HG03097 (cell line): ENCODE measurements around the gene PI4K2B.
"Not testable (repeated sequence)": the region's sequence is repeated elsewhere in the genome, so short reads cannot be mapped to it uniquely, and the experiment has no call there.

ENCODE experiments used
- ATAC-seq: cut with Tn5 transposase; IDR thresholded peaks from one replicate; pipeline ENCODE4 v1.9.1; 2021; ENCODE audit not compliant: unreplicated experiment, low FRiP score

PI4K2B gene

GRCh38 chr4:25240754-25241210, 6.9 kb downstream of the PI4K2B start:
- not testable (repeated sequence) for ATAC-seq

DNA sequence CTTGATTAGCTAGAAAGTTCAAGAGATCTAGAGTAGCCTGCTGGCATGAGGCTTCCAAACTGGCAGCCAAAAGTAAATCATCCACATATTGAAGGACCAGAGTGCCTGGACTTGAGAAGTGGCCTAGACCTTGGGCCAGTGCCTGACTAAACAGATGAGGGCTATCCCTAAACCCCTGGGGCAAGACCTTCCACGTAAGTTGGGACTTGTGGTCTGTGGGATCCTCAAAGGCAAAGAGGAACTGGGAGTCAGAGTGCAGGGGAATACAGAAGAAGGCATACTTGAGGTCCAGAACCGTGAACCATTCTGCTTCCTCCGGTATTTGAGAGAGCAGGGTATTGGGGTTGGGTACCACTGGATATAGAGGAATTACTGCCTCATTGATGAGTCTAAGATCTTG, 8.4 kb downstream of the PI4K2B start:
- not testable (repeated sequence) for ATAC-seq

DNA sequence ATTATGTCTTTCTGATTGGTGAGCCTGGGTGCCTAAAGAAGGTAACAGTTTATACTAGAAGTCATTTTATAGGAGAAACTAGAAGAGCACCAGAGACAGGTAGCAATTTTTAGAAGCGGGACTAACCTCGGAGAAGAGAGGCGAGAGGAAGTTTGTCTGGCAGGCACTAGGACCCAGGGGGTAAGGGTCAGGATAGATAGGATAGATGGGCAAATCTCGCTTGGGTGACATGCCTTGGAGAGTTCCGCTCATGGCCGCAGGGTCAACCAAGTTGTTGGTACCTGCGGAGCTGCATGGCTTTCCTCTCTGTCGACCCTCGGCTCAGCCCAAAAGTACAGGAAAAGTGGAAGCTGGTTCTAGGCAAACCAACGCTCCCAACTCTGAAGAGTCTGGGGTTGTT, 11.3 kb downstream of the PI4K2B start:
- ATAC-seq, result no peak

- ATAC-seq, result no peak
Measured at GRCh38 chr4:25246680-25247611, 13.1 kb downstream of the PI4K2B start.

DNA sequence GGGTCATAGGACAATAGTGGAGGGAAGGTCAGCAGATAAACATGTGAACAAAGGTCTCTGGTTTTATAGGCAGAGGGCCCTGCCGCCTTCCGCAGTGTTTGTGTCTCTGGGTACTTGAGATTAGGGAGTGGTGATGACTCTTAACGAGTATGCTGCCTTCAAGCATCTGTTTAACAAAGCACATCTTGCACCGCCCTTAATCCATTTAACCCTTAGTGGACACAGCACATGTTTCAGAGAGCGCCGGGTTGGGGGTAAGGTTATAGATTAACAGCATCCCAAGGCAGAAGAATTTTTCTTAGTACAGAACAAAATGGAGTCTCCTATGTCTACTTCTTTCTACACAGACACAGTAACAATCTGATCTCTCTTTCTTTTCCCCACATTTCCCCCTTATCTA, 15.0 kb downstream of the PI4K2B start:
- not testable (repeated sequence) for ATAC-seq

DNA sequence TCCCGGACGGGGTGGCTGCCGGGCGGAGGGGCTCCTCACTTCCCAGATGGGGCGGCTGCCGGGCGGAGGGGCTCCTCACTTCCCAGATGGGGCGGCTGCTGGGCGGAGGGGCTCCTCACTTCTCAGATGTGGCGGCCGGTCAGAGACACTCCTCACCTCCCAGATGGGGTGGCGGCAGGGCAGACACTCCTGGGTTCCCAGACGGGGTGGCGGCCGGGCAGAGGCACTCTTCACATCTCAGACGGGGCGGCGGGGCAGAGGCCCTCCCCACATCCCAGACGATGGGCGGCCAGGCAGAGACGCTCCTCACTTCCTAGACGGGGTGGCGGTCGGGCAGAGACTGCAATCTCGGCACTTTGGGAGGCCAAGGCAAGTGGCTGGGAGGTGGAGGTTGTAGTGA, 15.7 kb downstream of the PI4K2B start:
- not testable (repeated sequence) for ATAC-seq

DNA sequence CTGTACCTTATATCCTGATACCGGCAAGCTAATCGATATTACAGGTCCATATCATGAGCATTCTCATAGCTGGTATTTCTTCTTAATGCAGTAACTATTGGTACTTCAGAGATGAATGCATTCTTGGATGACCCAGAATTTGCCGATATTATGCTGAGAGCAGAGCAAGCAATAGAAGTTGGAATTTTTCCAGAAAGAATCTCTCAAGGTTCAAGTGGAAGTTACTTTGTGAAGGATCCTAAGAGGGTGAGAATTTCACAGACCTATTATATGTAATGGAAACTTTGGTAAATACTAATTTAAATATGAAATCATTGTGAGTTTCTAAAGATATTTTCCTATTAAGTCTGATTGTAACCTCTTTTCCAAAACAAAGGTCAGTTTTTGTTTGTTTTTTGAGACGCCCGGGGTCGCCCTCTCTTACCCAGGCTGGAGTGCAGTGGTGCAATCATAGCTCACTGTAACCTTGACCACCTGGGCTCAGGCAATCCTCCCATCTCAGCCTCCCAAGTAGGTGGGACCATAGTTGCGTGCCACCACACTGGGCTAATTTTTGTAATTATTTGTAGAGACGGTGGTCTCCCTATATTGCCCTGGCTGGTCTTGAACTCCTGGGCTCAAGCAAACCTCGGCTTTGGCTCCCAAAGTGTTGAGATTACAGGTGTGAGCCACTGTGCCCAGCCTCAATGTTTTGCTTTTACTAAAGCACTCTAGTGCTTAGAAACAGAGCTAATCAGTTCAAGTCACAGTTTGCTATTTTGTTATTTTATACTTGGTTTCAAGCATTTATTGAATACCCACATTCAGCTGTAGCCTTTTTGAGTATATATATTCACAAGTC, 18.6 kb downstream of the PI4K2B start:
- no peak for ATAC-seq

DNA sequence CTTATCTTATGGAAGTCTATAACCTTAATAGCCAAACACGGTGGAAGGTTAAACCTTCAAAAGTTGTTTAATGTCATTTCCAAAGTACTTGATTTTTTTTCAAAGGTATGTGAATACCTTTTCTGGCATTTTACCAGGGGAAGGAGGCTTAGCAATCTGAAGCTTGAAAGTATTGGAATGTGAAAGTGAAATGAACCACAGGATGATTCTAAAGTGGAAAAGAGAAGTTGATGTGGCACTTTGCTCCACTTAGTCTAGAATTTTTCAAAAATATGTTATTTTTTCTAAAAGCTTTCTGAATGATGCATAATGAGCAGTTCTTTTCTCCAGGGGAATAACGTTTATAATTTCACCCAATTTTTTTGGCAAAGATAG, 19.2 kb downstream of the PI4K2B start:
- ATAC-seq, result no peak

DNA sequence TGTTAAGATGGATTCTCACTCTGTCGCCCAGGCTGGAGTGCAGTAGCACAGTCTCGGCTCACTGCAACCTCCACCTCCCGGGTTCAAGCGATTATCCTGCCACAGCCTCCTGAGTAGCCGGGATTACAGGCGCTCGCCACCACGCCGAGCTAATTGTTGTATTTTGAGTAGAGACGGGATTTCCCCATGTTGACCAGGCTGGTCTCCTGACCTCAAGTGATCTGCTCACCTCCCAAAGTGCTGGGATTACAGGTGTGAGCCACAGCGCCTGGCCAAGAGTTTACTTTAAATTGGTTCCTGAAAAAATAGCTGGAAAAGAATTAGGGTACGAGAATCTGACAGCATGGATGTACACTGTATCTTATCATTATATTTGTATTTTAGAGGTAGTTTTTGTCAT, 20.0 kb downstream of the PI4K2B start:
- not testable (repeated sequence) for ATAC-seq

- no peak for ATAC-seq
Measured at GRCh38 chr4:25258980-25259578, 25.2 kb downstream of the PI4K2B start.

GRCh38 chr4:25271866-25272265, 38.0 kb downstream of the PI4K2B start:
- ATAC-seq, result no peak

DNA sequence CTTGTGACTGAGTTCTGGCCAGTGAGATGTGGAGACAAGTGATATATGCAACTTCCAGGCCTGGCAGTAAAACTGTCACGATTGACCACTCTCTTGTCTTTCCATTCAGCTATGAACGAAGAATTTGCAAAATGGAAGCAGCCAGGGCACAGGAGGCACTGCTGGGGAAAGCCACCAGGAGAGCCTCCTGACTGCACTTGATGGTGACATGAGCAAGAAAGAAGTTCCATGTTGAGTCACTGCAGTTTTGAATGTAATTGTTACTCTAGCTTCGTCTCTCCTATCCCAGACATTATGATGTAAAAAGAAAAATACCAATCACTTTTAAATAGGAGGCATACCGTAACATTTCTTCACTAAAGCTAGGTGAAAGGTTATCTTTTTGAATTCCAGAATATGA, 46.4 kb downstream of the PI4K2B start:
- ATAC-seq, result no peak

DNA sequence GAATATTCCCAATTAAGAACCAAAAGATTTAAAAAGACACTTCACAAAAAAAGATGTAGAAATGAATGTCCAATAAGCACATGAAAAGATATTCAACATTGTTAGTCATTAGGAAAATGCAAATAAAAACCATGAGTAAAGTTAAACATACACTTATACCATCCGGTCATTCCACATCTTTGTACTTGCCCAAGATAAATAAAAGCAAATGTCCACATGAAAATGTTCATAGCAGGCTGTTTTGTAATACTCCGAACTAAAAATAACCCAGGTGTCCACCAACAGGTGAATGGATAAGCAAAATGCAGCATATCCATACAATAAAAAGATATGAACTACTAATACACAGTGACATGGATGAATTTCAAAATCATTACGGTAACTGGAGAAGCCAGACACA, 50.1 kb downstream of the PI4K2B start:
- ATAC-seq, result no peak

DNA sequence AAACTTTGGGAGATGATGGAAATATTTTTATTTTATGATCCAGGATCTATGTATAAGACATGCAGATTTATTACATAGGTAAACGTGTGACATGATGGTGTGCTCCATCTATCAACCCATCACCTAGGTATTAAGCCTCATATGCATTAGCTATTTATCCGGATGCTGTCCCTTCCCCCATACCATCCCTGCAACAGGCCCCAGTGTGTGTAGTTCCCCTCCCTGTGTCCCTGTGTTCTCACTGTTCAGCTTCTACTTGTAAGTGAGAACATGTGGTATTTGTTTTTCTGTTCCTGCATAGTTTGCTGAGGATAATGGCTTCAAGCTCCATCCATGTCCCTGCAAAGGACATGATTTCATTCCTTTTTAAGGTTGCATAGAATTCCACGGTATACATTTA, 50.6 kb downstream of the PI4K2B start:
- ATAC-seq, result no peak

- ATAC-seq, result no peak
Measured at GRCh38 chr4:25290490-25291067, 56.7 kb downstream of the PI4K2B start.

- ATAC-seq, result no peak
Measured at GRCh38 chr4:25291158-25291733, 57.4 kb downstream of the PI4K2B start.

DNA sequence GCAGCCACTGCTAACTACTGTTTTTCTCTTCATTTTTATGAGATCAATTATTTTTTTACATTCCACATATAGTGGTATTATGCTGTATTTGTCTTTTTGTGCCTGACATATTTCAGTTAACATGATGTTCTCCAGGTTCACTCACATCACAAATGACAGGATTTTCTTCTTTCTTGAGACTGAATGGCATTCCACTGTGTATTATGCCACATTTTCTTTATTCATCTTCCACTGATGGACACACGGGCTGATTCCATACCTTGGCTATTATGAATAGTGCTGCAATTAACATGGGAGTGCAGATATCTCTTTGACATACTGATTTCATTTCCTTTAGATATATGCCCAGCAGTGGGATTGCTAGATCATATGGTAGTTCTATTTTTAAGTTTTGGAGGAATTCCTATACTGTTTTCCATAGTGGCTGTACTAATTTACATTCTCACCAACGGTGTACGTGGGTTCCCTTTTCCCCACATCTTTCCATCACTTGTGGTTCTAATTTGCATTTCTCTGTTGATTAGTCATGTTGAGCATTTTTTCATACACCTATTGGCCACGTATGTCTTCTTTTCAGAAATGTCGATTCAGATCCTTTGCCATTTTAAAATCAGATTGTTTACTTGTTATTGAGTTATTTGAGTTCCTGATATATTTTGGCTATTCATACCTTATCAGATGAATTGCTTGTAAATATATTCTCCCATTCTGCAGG, 63.9 kb downstream of the PI4K2B start:
- no peak for ATAC-seq

- ATAC-seq, result no peak
Measured at GRCh38 chr4:25299476-25300203, 65.8 kb downstream of the PI4K2B start.

GRCh38 chr4:25301471-25301870, 67.6 kb downstream of the PI4K2B start:
- no peak for ATAC-seq
